Measurements from ENCODE around the gene CRYBB3.

GRCh38 chr22:25212337-25212736 is 12.7 kb downstream of the CRYBB3 start:
- TF ChIP-seq, protein P1, sequence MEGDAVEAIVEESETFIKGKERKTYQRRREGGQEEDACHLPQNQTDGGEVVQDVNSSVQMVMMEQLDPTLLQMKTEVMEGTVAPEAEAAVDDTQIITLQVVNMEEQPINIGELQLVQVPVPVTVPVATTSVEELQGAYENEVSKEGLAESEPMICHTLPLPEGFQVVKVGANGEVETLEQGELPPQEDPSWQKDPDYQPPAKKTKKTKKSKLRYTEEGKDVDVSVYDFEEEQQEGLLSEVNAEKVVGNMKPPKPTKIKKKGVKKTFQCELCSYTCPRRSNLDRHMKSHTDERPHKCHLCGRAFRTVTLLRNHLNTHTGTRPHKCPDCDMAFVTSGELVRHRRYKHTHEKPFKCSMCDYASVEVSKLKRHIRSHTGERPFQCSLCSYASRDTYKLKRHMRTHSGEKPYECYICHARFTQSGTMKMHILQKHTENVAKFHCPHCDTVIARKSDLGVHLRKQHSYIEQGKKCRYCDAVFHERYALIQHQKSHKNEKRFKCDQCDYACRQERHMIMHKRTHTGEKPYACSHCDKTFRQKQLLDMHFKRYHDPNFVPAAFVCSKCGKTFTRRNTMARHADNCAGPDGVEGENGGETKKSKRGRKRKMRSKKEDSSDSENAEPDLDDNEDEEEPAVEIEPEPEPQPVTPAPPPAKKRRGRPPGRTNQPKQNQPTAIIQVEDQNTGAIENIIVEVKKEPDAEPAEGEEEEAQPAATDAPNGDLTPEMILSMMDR (IDR thresholded peaks at IDR 0.05), result no peak
- TF ChIP-seq POLR2A (IDR thresholded peaks at IDR 0.05), result no peak

All from thyroid gland (tissue), 4 donors.